PC-3 (cell line): Measurements from ENCODE around the gene TSHZ2.

ENCODE experiments used
- CTCF ChIP-seq: fragments of 300-600 bp; sonication (generic); conservative IDR thresholded peaks from 2 replicates; pipeline ENCODE4 v1.5.1; 2017; ENCODE audit warnings: antibody characterized with exemption, low read depth, mild to moderate bottlenecking, low read length
- EZH2 ChIP-seq: fragments of 300-600 bp; sonication (generic); IDR thresholded peaks from one replicate; pipeline ENCODE4 v1.6.1; 2017; ENCODE audit warnings: antibody characterized with exemption, mild to moderate bottlenecking, low read length; ENCODE audit not compliant: unreplicated experiment

GRCh38 chr20:53468587-53468986 is 496.4 kb downstream of the TSHZ2 start:
- no peak for TF ChIP-seq CTCF
- TF ChIP-seq EZH2, result no peak
